ENCODE data around the gene CNTNAP2.

The CNTNAP2 gene

DNA sequence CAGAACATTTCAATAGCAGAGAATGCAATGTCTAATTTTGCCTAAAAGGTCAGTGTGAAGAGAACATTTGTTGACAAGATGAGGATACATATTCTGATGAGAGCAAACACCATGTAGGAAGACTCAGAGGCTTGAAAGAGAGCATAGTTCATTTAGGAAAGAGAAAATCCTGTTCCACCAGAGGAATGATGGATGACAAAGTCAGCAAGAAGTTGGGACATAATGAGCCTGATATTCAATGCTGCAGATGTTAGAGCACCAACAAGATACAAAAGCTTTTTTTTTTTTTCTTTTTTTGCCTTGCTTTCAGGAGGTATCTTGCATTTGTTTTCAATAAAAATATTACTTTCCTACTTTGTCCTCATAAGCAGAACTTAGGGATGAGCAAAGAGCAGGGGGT lies 1522.0 kb downstream of the CNTNAP2 start:
- H3K27ac ChIP-seq = no peak overlapping the region
- TF ChIP-seq, protein P1, sequence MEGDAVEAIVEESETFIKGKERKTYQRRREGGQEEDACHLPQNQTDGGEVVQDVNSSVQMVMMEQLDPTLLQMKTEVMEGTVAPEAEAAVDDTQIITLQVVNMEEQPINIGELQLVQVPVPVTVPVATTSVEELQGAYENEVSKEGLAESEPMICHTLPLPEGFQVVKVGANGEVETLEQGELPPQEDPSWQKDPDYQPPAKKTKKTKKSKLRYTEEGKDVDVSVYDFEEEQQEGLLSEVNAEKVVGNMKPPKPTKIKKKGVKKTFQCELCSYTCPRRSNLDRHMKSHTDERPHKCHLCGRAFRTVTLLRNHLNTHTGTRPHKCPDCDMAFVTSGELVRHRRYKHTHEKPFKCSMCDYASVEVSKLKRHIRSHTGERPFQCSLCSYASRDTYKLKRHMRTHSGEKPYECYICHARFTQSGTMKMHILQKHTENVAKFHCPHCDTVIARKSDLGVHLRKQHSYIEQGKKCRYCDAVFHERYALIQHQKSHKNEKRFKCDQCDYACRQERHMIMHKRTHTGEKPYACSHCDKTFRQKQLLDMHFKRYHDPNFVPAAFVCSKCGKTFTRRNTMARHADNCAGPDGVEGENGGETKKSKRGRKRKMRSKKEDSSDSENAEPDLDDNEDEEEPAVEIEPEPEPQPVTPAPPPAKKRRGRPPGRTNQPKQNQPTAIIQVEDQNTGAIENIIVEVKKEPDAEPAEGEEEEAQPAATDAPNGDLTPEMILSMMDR (conservative IDR thresholded peaks at IDR 0.05) = no peak
- TF ChIP-seq ZFX (IDR thresholded peaks at IDR 0.05) = no peak

DNA sequence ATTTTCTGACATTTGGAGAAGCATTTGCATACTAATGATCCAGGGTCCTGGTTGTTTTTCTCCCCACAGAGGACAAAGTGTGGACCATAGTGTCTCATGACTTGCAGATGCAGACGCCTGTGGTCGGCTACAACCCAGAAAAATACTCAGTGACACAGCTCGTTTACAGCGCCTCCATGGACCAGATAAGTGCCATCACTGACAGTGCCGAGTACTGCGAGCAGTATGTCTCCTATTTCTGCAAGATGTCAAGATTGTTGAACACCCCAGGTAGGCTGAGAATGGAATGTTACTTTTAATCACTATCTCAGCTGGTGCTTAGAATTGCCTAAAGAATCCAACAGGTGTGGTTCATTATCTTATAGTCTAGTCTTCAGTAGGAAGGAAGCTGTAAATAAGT lies 1522.4 kb downstream of the CNTNAP2 start:
- TF ChIP-seq ZFX (IDR thresholded peaks at IDR 0.05) = no peak
- TF ChIP-seq, protein P1 (conservative IDR thresholded peaks at IDR 0.05) = no peak
- H3K27ac ChIP-seq = no peak overlapping the region

- TF ChIP-seq ZFX (IDR thresholded peaks at IDR 0.05) = no peak
- TF ChIP-seq, protein P1 (conservative IDR thresholded peaks at IDR 0.05) = no peak
- H3K27ac ChIP-seq = no peak overlapping the region
Measured at GRCh38 chr7:147639751-147640150, 1523.2 kb downstream of the CNTNAP2 start.

GRCh38 chr7:147640821-147641220 lies 1524.2 kb downstream of the CNTNAP2 start:
- no peak for TF ChIP-seq ZFX (IDR thresholded peaks at IDR 0.05)
- TF ChIP-seq, protein P1 (conservative IDR thresholded peaks at IDR 0.05) = no peak
- no peak overlapping the region for H3K27ac ChIP-seq

DNA sequence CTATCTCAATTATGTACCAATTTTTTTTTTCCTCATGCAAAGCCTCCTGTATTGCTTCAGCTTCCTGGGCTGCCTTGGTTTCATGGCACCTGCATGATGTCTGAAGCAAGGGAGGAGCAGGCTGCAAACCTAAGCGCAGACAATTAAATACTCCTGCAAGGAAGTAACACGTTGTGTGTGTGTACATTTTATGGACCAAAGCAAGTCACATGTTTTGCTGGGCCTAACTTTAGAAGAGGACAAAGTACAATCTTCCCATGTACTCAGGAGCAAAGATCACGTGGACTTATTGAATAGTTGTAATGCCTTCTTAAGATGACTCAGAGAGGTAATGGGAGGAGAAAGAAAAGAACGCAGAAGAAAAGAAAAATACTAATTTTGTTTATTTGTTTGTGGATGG lies 1530.0 kb downstream of the CNTNAP2 start:
- TF ChIP-seq, protein P1 (conservative IDR thresholded peaks at IDR 0.05) = no peak
- TF ChIP-seq ZFX (IDR thresholded peaks at IDR 0.05) = no peak
- no peak overlapping the region for H3K27ac ChIP-seq

- no peak for TF ChIP-seq ZFX (IDR thresholded peaks at IDR 0.05)
- TF ChIP-seq, protein P1 (conservative IDR thresholded peaks at IDR 0.05) = no peak
- no peak overlapping the region for H3K27ac ChIP-seq
Measured at GRCh38 chr7:147650991-147651390, 1534.4 kb downstream of the CNTNAP2 start.

GRCh38 chr7:147651601-147652000 lies 1535.0 kb downstream of the CNTNAP2 start:
- TF ChIP-seq ZFX (IDR thresholded peaks at IDR 0.05) = no peak
- TF ChIP-seq, protein P1 (conservative IDR thresholded peaks at IDR 0.05) = no peak
- H3K27ac ChIP-seq = no peak overlapping the region

All from C4-2B (cell line).